OCI-LY3 (cell line): ENCODE data around the gene AKT3.

ENCODE experiments used
- CTCF ChIP-seq: fragments of 200-600, 300-600 bp; sonication (generic); IDR thresholded peaks from 2 replicates; pipeline ENCODE4 v1.5.1; 2014; ENCODE audit warnings: antibody characterized with exemption, low read length, low read depth
- EZH2phosphoT487 ChIP-seq: fragments of 200-600 bp; shearing (Covaris generic); IDR thresholded peaks from 2 replicates; pipeline ENCODE4 v1.6.1; 2018; ENCODE audit warnings: antibody characterized with exemption, mixed run types, low read depth

- no peak for TF ChIP-seq CTCF
- TF ChIP-seq EZH2phosphoT487 = no peak
These were observed 300.9 kb downstream of the AKT3 start for GRCh38 chr1:243549108-243549507.
